Breast epithelium (tissue), 4 donors: Measurements from ENCODE around the gene YTHDF1. TPM values are rescaled to one million over a fixed set of nuclear protein-coding genes. Genes with fewer than 3 reads are reported as not detected.

ENCODE experiments used
- DNase-seq, 2 donors: peaks; one replicate each; pipeline ENCODE4 v3.0.0-alpha.2; 2019; ENCODE audit warnings: low spot score in 2 of 2
- H3K27ac ChIP-seq, 2 donors: fragments of 200-600 bp; sonication (generic) in 1 of 2; one replicate each; pipeline ENCODE4 v1.5.1; 2016 to 2019; ENCODE audit warnings: mild to moderate bottlenecking in 1 of 2
- H3K27me3 ChIP-seq, 2 donors: fragments of 200-600 bp; sonication (generic) in 1 of 2; one replicate each; pipeline versions ENCODE4 v1.5.1 to v1.6.0; 2017 to 2019; ENCODE audit warnings: control low read depth in 1 of 2, mild to moderate bottlenecking in 1 of 2
- H3K36me3 ChIP-seq: fragments of 200-600 bp; one replicate; pipeline ENCODE4 v1.5.1; 2019
- H3K4me1 ChIP-seq, 2 donors: fragments of 200-600 bp; sonication (generic); one replicate each; pipeline ENCODE4 v1.5.1; 2016 to 2019; ENCODE audit warnings: control low read depth in 1 of 2
- H3K4me3 ChIP-seq, 3 donors: fragments of 200-600 bp; sonication (generic); 1 replicate in 2 of 3; 2 replicates in 1 of 3; pipeline ENCODE4 v1.5.1; 2016 to 2019; ENCODE audit warnings: mild to moderate bottlenecking in 3 of 3, moderate library complexity in 2 of 3
- H3K9me3 ChIP-seq, 2 donors: fragments of 200-600 bp; sonication (generic) in 1 of 2; one replicate each; pipeline ENCODE4 v1.5.1; 2016 to 2019; ENCODE audit warnings: control low read depth in 1 of 2
- POLR2A ChIP-seq: fragments of 450-650 bp; IDR thresholded peaks from one replicate; pipeline ENCODE4 v1.6.1; 2016; ENCODE audit warnings: antibody characterized with exemption, mild to moderate bottlenecking, moderate library complexity
- POLR2AphosphoS5 ChIP-seq, 3 donors: sonication (generic); formaldehyde crosslinking; IDR thresholded peaks; one replicate each; pipeline ENCODE4 v1.6.1; 2017; ENCODE audit warnings: antibody characterized with exemption in 3 of 3
- intact Hi-C: fragments of 100-400 bp; cut with DNase I; formaldehyde crosslinking; loops from one replicate; pipeline ENCODE4 v1.15.1; 2023; ENCODE audit warnings: low total_unique reads
- total RNA-seq, 3 donors: library from RNA; depleted of rRNA; stranded (reverse); fragments of >200 nt; gene quantifications; one replicate each; pipeline ENCODE4 v1.1.0, GENCODE V29; 2016
- TF ChIP-seq, protein P1 (sequence below), 3 donors: fragments of 450-650 bp; IDR thresholded peaks; one replicate each; pipeline ENCODE4 v1.5.1; 2016 to 2017; ENCODE audit warnings: antibody characterized with exemption in 3 of 3, mild to moderate bottlenecking in 3 of 3, moderate library complexity in 3 of 3

Gene YTHDF1
- total RNA-seq, 3 donors from 2014 or later, result 23.0 to 32.8 (median 28.2) TPM

DNA sequence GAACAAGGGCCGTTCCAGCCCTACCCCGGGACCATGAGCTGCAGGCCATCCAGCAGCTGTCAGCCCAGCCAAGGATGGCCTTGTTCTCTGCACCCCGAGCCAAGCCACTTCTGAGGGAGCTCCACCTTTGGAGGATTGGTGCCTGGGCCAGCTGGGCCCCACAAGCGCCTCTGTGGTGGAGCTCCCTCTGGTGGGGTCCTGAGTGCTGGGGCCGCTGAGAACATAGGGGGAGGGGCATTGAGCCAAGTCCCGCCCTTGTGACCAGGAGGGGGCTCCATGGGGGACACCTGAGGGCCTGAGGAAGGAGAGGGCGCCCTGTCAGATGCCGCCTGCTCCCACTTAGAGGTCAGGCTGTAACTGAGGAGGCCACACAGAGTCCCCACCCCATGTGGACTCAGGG is 43.2 kb downstream of the YTHDF1 start:
- intact Hi-C loops, result no loop called here
- TF ChIP-seq POLR2AphosphoS5 (IDR thresholded peaks at IDR 0.05) (no peak), POLR2A (no peak)
- TF ChIP-seq, protein P1, sequence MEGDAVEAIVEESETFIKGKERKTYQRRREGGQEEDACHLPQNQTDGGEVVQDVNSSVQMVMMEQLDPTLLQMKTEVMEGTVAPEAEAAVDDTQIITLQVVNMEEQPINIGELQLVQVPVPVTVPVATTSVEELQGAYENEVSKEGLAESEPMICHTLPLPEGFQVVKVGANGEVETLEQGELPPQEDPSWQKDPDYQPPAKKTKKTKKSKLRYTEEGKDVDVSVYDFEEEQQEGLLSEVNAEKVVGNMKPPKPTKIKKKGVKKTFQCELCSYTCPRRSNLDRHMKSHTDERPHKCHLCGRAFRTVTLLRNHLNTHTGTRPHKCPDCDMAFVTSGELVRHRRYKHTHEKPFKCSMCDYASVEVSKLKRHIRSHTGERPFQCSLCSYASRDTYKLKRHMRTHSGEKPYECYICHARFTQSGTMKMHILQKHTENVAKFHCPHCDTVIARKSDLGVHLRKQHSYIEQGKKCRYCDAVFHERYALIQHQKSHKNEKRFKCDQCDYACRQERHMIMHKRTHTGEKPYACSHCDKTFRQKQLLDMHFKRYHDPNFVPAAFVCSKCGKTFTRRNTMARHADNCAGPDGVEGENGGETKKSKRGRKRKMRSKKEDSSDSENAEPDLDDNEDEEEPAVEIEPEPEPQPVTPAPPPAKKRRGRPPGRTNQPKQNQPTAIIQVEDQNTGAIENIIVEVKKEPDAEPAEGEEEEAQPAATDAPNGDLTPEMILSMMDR (IDR thresholded peaks at IDR 0.05), result no peak
- no peaks in the 10 kb centered on the region for H3K9me3 ChIP-seq
- no peak for DNase-seq
- H3K4me3 ChIP-seq, result no peak overlapping the region
- peaks cover 13 to 93% of the 10 kb centered on the region in 2 donors for H3K27me3 ChIP-seq
- H3K36me3 ChIP-seq, result no peaks in the 10 kb centered on the region
- H3K27ac ChIP-seq, result no peak overlapping the region
- H3K4me1 ChIP-seq, result peaks cover 2 to 10% of the 10 kb centered on the region in 2 donors

DNA sequence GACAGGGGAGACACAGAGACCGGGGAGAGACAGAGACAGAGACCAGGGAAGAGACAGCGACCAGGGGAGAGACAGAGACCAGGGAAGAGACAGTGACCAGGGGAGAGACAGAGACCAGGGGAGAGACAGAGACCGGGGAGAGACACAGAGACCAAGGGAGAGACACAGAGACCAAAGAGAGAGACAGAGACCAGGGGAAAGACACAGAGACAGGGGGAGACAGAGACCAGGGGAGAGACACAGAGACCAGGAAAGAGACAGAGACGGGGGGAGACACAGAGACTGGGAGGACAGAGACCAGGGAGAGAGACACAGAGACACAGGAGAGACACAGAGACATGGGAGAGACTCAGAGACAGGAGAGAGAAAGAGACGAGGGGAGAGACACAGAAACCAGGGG is 43.9 kb downstream of the YTHDF1 start:
- H3K27me3 ChIP-seq, result peaks cover 7 to 88% of the 10 kb centered on the region in 2 donors
- no peaks in the 10 kb centered on the region for H3K36me3 ChIP-seq
- TF ChIP-seq POLR2AphosphoS5 (IDR thresholded peaks at IDR 0.05) (no peak), POLR2A (no peak)
- TF ChIP-seq, protein P1 (IDR thresholded peaks at IDR 0.05), result no peak
- H3K9me3 ChIP-seq, result no peaks in the 10 kb centered on the region
- no peak overlapping the region for H3K4me3 ChIP-seq
- H3K27ac ChIP-seq, result no peak overlapping the region
- no peak for DNase-seq
- intact Hi-C loops, result no loop called here
- H3K4me1 ChIP-seq, result peaks cover 0 to 5% of the 10 kb centered on the region in 2 donors

DNA sequence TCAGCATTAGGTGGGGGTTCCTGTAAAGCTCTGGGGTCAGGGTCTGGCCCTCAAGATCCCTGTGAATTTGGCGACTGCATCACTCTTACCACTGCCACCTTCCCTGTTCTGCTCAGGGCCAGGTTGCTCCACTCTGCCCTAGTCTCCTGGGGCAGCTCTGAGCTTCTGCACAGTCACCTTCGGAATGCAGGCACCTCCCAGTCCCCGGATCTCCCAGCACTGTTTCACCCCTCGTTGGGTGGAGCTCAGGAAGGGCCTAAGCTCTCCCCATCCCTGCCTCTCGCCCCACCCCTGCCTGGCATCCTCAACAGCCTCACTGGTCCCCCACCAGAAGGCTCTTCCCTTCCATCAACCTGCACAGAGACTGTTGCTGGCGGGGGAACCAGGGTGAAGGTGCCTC is 46.2 kb downstream of the YTHDF1 start:
- H3K27me3 ChIP-seq, result peaks cover 3 to 66% of the 10 kb centered on the region in 2 donors
- H3K4me1 ChIP-seq, result no peaks in the 10 kb centered on the region
- intact Hi-C loops, result no loop called here
- no peaks in the 10 kb centered on the region for H3K36me3 ChIP-seq
- no peak for DNase-seq
- TF ChIP-seq, protein P1 (IDR thresholded peaks at IDR 0.05), result no peak
- TF ChIP-seq POLR2AphosphoS5 (IDR thresholded peaks at IDR 0.05), result no peak
- no peak for TF ChIP-seq POLR2A
- no peak overlapping the region for H3K4me3 ChIP-seq
- no peaks in the 10 kb centered on the region for H3K9me3 ChIP-seq
- no peak overlapping the region for H3K27ac ChIP-seq

DNA sequence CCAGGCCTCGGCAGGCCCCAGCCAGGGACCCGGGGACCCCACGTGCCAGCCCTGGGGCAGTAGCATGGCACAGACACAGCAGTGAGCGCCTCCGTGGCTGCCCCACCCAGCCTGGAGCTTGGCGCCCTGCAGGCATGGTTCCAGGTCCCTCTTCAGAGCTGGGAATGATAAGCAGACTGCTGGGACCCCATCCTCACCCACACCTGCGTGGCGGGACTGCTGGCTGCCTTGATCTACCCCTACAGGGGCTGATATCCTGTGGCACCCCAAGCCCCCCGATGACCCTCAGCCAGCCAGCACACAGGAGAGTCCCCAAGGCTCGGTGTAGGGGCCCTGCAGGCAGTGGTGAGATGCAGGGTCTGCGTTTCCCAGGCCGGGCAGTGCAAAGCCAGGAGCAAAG is 47.1 kb downstream of the YTHDF1 start:
- TF ChIP-seq POLR2A (no peak), POLR2AphosphoS5 (IDR thresholded peaks at IDR 0.05) (no peak)
- TF ChIP-seq, protein P1 (IDR thresholded peaks at IDR 0.05), result no peak
- no peak for DNase-seq
- Histone ChIP-seq H3K36me3 (no peaks in the 10 kb centered on the region), H3K27me3 (peaks cover 3 to 65% of the 10 kb centered on the region in 2 donors), H3K9me3 (no peaks in the 10 kb centered on the region), H3K4me1 (no peaks in the 10 kb centered on the region), H3K27ac (no peak overlapping the region), H3K4me3 (no peak overlapping the region)
- intact Hi-C loops, result no loop called here

DNA sequence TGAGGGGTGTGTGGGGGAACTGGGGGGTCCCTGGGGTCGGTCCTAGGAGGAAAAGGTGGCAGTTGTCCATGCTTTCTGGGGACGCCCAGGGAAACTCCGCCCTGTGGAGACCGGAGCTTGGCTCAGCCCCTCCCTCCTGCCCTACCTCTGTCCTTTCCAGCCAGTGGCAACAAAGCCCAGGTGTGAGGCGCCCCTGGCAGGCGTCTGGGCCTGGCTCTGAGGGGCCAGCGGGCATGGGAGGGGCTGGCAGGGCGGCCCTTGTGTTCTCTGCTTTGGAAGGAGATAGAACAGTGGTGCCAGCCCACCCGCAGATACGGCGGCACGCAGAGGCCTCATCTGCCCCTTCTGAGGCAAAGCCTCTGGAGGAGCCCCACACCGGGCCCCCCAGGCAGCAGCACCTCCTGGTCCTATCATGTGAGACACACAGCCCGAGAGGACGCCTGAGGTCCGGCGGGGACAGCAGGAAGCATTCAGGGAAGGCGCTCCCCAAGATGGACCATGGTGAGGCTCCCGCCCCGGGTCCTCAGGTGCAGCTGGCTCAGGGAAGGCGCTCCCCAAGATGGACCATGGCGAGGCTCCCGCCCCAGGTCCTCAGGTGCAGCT is 47.9 kb downstream of the YTHDF1 start:
- intact Hi-C loops, result no loop called here
- Histone ChIP-seq H3K36me3 (no peaks in the 10 kb centered on the region), H3K4me3 (no peak overlapping the region), H3K27me3 (peaks cover 0 to 65% of the 10 kb centered on the region in 2 donors), H3K4me1 (no peaks in the 10 kb centered on the region), H3K27ac (no peak overlapping the region), H3K9me3 (no peaks in the 10 kb centered on the region)
- no peak for DNase-seq
- TF ChIP-seq POLR2A (no peak), POLR2AphosphoS5 (IDR thresholded peaks at IDR 0.05) (no peak)
- TF ChIP-seq, protein P1 (IDR thresholded peaks at IDR 0.05), result no peak
